SK-N-SH (cell line): ENCODE results near the gene TMEM92. TPM values are rescaled to one million over a fixed set of nuclear protein-coding genes. Genes with fewer than 3 reads are reported as not detected.

Experiments
- USF2 ChIP-seq: fragments of 150-350 bp; IDR thresholded peaks from 2 replicates; pipeline ENCODE4 v1.6.1; 2017; ENCODE audit warnings: antibody characterized with exemption, low read length, low read depth, borderline replicate concordance
- polyA plus RNA-seq, 3 experiments: library from polyadenylated mRNA; depleted of rRNA; stranded (reverse); fragments of >200 nt; gene quantifications; 2 replicates each; pipeline ENCODE4 v1.2.3, GENCODE V29; 2012
- small RNA-seq, 7 experiments: library from RNA; depleted of rRNA; stranded (forward); fragments of <200 nt; gene quantifications; one replicate each; pipeline ENCODE3, GENCODE V24; 2012

The TMEM92 gene
- polyA plus RNA-seq, 1 of the 3 experiments (the other 2 are of a cell fraction): 0.46 TPM

GRCh38 chr17:50330151-50330775 is 56.0 kb downstream of the TMEM92 start (continued):
- no peak for TF ChIP-seq USF2

Small RNA genes lying within 50 kb of the gene (small RNA-seq; reads per million reads assigned to genes)
- 0 reads per million in 7 experiments for gene SUMO2P7

Other genes with a start within 250 kb of the TMEM92 start
- gene ITGA3, start 218.4 kb upstream of the TMEM92 start, polyA plus RNA-seq (2012; rRNA removed): 543 and 766 TPM in 2 replicates
- gene PDK2, start 179.1 kb upstream of the TMEM92 start, polyA plus RNA-seq (2012; rRNA removed): 96.1 and 124 TPM in 2 replicates
- 2.8 and 3.4 TPM in 2 replicates for gene SAMD14, start 144.3 kb upstream of the TMEM92 start, polyA plus RNA-seq (2012; rRNA removed)
- 26.9 and 35.2 TPM in 2 replicates for gene PPP1R9B, start 123.8 kb upstream of the TMEM92 start, polyA plus RNA-seq (2012; rRNA removed)
- 0.29 TPM in 1 of 2 replicates, not detected in the other for gene SGCA, start 108.5 kb upstream of the TMEM92 start, polyA plus RNA-seq (2012; rRNA removed)
- gene COL1A1, start 72.8 kb upstream of the TMEM92 start, polyA plus RNA-seq (2012; rRNA removed): 265 and 1,461 TPM in 2 replicates
- gene XYLT2, start 71.7 kb downstream of the TMEM92 start, polyA plus RNA-seq (2012; rRNA removed): 26.5 and 28.4 TPM in 2 replicates
- 266 and 337 TPM in 2 replicates for gene MRPL27, start 98.7 kb downstream of the TMEM92 start, polyA plus RNA-seq (2012; rRNA removed)
- 16.9 and 21.5 TPM in 2 replicates for gene EME1, start 98.8 kb downstream of the TMEM92 start, polyA plus RNA-seq (2012; rRNA removed)
- gene LRRC59, start 123.1 kb downstream of the TMEM92 start, polyA plus RNA-seq (2012; rRNA removed): 122 and 137 TPM in 2 replicates
- 46.6 and 49.5 TPM in 2 replicates for gene ACSF2, start 151.8 kb downstream of the TMEM92 start, polyA plus RNA-seq (2012; rRNA removed)
- not detected in 2 replicates for gene CHAD, start 194.4 kb downstream of the TMEM92 start, polyA plus RNA-seq (2012; rRNA removed)
- 44.7 and 58.9 TPM in 2 replicates for gene RSAD1, start 204.4 kb downstream of the TMEM92 start, polyA plus RNA-seq (2012; rRNA removed)
- gene MYCBPAP, start 234.0 kb downstream of the TMEM92 start, polyA plus RNA-seq (2012; rRNA removed): 2.4 and 4.4 TPM in 2 replicates